ENCODE measurements around the gene MCF2L. TPM values are rescaled to one million over a fixed set of nuclear protein-coding genes. Genes with fewer than 3 reads are reported as not detected.

MCF2L gene
- total and polyA plus RNA-seq, 9 of the 15 experiments (the other 6 are each of a cell fraction or from before 2014, with no cell fraction given): 0.05 to 0.25 (median 0.18) TPM; not detected in 5

- no peak for TF ChIP-seq MLX (CRISPR knock-in tag; conservative IDR thresholded peaks at IDR 0.05)
- TF ChIP-seq CHCHD3 (CRISPR knock-in tag; IDR thresholded peaks at IDR 0.05): no peak
- TF ChIP-seq RFX1 (IDR thresholded peaks at IDR 0.05): no peak
- no peak for TF ChIP-seq TSHZ1 (CRISPR knock-in tag; IDR thresholded peaks at IDR 0.05)
- no peak for TF ChIP-seq NFE2L1 (tag; IDR thresholded peaks at IDR 0.05; ENCODE audit: borderline replicate concordance, low read depth)
- no peak for TF ChIP-seq DLX4 (CRISPR knock-in tag; IDR thresholded peaks at IDR 0.05)
These were observed 123.1 kb downstream of the MCF2L start (continued) for GRCh38 chr13:113091891-113092775.

Data from K562 (cell line).